ENCODE measurements around the gene NR3C2.

DNA sequence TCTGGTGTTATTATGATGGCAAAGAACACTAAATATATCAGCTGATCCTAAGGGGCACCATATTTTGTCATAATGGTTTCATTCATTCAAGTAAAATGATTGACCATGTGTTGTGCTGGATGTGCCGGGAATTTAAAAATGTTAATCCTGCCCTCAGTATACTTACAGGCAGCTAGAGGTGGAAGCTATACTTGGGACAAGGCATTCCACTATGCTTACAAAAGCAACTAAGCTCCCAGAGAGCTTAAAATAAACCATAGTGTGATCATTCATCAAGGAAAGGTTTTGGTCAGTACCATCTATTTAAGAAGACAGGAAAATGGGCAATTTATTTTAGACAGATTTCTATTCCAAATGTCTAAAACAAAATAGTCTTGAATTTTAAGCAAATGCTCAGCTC, 46.4 kb downstream of the NR3C2 start:
- TF ChIP-seq, protein P1, sequence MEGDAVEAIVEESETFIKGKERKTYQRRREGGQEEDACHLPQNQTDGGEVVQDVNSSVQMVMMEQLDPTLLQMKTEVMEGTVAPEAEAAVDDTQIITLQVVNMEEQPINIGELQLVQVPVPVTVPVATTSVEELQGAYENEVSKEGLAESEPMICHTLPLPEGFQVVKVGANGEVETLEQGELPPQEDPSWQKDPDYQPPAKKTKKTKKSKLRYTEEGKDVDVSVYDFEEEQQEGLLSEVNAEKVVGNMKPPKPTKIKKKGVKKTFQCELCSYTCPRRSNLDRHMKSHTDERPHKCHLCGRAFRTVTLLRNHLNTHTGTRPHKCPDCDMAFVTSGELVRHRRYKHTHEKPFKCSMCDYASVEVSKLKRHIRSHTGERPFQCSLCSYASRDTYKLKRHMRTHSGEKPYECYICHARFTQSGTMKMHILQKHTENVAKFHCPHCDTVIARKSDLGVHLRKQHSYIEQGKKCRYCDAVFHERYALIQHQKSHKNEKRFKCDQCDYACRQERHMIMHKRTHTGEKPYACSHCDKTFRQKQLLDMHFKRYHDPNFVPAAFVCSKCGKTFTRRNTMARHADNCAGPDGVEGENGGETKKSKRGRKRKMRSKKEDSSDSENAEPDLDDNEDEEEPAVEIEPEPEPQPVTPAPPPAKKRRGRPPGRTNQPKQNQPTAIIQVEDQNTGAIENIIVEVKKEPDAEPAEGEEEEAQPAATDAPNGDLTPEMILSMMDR (IDR thresholded peaks at IDR 0.05; ENCODE audit: insufficient read depth, low read length, poor library complexity, severe bottlenecking): no peak
- TF ChIP-seq EZH2phosphoT487 (conservative IDR thresholded peaks at IDR 0.05; ENCODE audit: low read length): no peak
